DOHH2 (cell line): Measurements from ENCODE around the gene GMEB1.
A peak's percentile ranks its signal among the peaks of the same experiment; 100 is the strongest.

Experiments
- H3F3A ChIP-seq: fragments of 200-600 bp; sonication (generic), shearing (Covaris generic); 2 replicates; pipeline ENCODE4 v1.6.0; 2016; ENCODE audit warnings: antibody characterized with exemption, mild to moderate bottlenecking; ENCODE audit not compliant: control insufficient read depth, insufficient read depth
- H3K27ac ChIP-seq: fragments of 200-600 bp; sonication (generic); 2 replicates; pipeline ENCODE4 v1.5.1; 2014; ENCODE audit warnings: low read depth, mild to moderate bottlenecking, low read length, moderate library complexity
- H3K27me3 ChIP-seq: fragments of 200-600 bp; sonication (generic); 2 replicates; pipeline ENCODE4 v1.6.1; 2014; ENCODE audit warnings: mild to moderate bottlenecking, low read length, mixed read lengths; ENCODE audit not compliant: control insufficient read depth
- H3K36me3 ChIP-seq: fragments of 200-600 bp; sonication (generic); 2 replicates; pipeline ENCODE4 v1.6.1; 2014; ENCODE audit warnings: mild to moderate bottlenecking, low read length, moderate library complexity, mixed read lengths; ENCODE audit not compliant: control insufficient read depth
- H3K4me1 ChIP-seq: fragments of 200-600 bp; sonication (generic); 2 replicates; pipeline ENCODE4 v1.6.1; 2014; ENCODE audit warnings: mild to moderate bottlenecking, low read length, mixed read lengths; ENCODE audit not compliant: control insufficient read depth
- H3K4me2 ChIP-seq: fragments of 200-600 bp; sonication (generic); 2 replicates; pipeline ENCODE4 v1.6.0; 2014; ENCODE audit warnings: mild to moderate bottlenecking, low read length, moderate library complexity
- H3K4me3 ChIP-seq: fragments of 200-600 bp; sonication (generic); 2 replicates; pipeline ENCODE4 v1.5.1; 2014; ENCODE audit warnings: mild to moderate bottlenecking, low read length, mixed read lengths
- H3K79me2 ChIP-seq: fragments of 200-600 bp; sonication (generic); 2 replicates; pipeline ENCODE4 v1.6.1; 2014; ENCODE audit warnings: mild to moderate bottlenecking, low read length, mixed read lengths; ENCODE audit not compliant: control insufficient read depth
- H3K9me2 ChIP-seq: fragments of 200-600 bp; sonication (generic); replicated peaks from 2 replicates; pipeline ENCODE4 v1.6.1; 2014; ENCODE audit warnings: mild to moderate bottlenecking, low read length, mixed read lengths; ENCODE audit not compliant: control insufficient read depth
- H3K9me3 ChIP-seq: fragments of 200-600 bp; sonication (generic); 2 replicates; pipeline ENCODE4 v1.6.1; 2014; ENCODE audit warnings: antibody characterized with exemption, low read length, mixed read lengths; ENCODE audit not compliant: control insufficient read depth, insufficient read depth
- H4K20me1 ChIP-seq: fragments of 200-600 bp; sonication (generic); 2 replicates; pipeline ENCODE4 v1.6.0; 2014; ENCODE audit warnings: low read depth, mild to moderate bottlenecking, antibody characterized with exemption, low read length, moderate library complexity; ENCODE audit not compliant: control insufficient read depth, insufficient read depth
- EZH2phosphoT487 ChIP-seq: fragments of 200-600 bp; sonication (generic); IDR thresholded peaks from 2 replicates; pipeline ENCODE4 v1.6.1; 2017; ENCODE audit warnings: borderline replicate concordance, mild to moderate bottlenecking, antibody characterized with exemption, low read length, moderate library complexity, mixed read lengths
- TF ChIP-seq, protein P1 (sequence below): fragments of 200-600 bp; sonication (generic); IDR thresholded peaks from one replicate; pipeline ENCODE4 v1.5.1; 2014; ENCODE audit warnings: antibody characterized with exemption, mild to moderate bottlenecking, low read depth, low read length; ENCODE audit not compliant: poor library complexity, severe bottlenecking

GMEB1 gene

DNA sequence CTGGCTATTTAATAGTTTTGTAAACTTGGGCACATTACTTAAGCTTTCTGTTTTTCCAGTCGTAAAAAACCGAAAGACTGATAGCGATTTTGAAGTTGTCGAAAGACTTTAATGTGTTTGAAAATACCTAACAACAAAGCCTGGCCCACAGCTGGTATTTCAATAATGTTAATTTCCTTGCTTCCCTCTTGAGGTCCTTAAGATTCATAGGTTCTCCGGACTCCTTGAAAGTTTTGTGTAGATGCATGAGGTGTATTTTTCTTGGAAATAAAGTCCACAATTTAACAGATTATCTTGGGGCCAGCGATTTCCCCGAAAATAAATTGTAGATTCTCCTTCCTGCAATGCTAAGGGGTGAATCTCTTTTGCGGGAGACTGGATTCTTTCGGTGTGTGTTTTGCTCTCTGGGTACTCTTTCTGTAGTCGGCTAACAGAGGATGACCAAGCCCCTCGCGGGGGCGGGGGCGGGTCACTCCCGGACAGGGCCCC, 67.4 kb downstream of the GMEB1 start:
- H3K79me2 ChIP-seq: peaks cover 49% of the 10 kb centered on the region
- TF ChIP-seq, protein P1, sequence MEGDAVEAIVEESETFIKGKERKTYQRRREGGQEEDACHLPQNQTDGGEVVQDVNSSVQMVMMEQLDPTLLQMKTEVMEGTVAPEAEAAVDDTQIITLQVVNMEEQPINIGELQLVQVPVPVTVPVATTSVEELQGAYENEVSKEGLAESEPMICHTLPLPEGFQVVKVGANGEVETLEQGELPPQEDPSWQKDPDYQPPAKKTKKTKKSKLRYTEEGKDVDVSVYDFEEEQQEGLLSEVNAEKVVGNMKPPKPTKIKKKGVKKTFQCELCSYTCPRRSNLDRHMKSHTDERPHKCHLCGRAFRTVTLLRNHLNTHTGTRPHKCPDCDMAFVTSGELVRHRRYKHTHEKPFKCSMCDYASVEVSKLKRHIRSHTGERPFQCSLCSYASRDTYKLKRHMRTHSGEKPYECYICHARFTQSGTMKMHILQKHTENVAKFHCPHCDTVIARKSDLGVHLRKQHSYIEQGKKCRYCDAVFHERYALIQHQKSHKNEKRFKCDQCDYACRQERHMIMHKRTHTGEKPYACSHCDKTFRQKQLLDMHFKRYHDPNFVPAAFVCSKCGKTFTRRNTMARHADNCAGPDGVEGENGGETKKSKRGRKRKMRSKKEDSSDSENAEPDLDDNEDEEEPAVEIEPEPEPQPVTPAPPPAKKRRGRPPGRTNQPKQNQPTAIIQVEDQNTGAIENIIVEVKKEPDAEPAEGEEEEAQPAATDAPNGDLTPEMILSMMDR: no peak
- TF ChIP-seq EZH2phosphoT487: no peak
- peak overlapping the region; percentile 96 for H3K4me2 ChIP-seq
- H3K4me3 ChIP-seq: peak overlapping the region; percentile 87
- peaks cover 42% of the 10 kb centered on the region for H3K4me1 ChIP-seq
- H3K36me3 ChIP-seq: peaks cover 39% of the 10 kb centered on the region
- H3K9me3 ChIP-seq: no peaks in the 10 kb centered on the region
- H3K27me3 ChIP-seq: no peaks in the 10 kb centered on the region
- peaks cover 11% of the 10 kb centered on the region for H3F3A ChIP-seq
- no peaks in the 10 kb centered on the region for H3K9me2 ChIP-seq
- peak overlapping the region; percentile 65 for H3K27ac ChIP-seq
- peaks cover 21% of the 10 kb centered on the region for H4K20me1 ChIP-seq

DNA sequence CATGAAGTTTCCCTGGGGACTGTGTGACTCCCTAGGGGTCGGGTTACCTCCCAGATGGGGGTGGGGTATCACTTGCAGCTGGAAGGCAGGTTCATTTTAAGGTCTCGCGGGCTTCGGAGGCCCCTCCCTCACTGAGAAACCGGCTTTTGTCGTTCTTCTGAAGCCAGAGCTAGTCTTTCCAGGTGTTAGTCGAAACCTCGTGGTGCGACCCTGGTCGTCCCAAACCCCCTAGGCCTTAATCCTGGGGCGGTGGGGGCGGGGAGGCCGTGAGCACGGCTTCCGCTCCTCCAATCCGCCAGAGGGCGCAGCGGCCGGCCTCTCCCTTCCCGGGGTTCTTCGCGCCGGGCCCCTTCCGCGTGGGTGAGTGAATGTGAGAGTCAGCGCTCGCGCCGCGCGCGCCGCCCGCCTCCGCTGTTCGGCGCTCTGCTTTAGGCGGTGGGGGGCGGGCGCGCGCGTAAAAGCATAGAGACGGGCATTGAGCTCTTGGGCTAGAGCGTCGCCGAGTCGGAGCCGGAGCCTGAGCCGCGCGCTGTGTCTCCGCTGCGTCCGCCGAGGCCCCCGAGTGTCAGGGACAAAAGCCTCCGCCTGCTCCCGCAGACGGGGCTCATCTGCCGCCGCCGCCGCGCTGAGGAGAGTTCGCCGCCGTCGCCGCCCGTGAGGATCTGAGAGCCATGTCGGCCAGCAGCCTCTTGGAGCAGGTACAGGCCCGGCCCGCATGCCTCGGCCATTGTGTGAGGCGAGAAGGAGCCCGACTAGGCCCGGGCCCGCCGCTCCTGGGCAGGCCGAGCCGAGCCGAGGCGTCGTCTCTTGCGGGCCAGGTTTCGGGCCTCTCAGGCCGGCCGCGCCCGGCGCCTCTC, 68.1 kb downstream of the GMEB1 start, which contains the start of gene YTHDF2:
Gene YTHDF2 (plus strand): TSS at position 491 of the 857 bp plus-strand sequence. CDS start 181 bp downstream, at position 672.
- H3K79me2 ChIP-seq: peaks cover 56% of the 10 kb centered on the region
- peaks cover 46% of the 10 kb centered on the region for H3K36me3 ChIP-seq
- peak within 1 kb of the TSS; percentile 96 for H3K4me2 ChIP-seq
- H3K4me3 ChIP-seq: peak within 1 kb of the TSS; percentile 87
- TF ChIP-seq, protein P1: peak; percentile 92
- no peak for TF ChIP-seq EZH2phosphoT487
- no peaks in the 10 kb centered on the region for H3K27me3 ChIP-seq
- H4K20me1 ChIP-seq: peaks cover 25% of the 10 kb centered on the region
- H3F3A ChIP-seq: peaks cover 14% of the 10 kb centered on the region
- peak within 1 kb of the TSS; percentile 76 for H3K27ac ChIP-seq
- H3K4me1 ChIP-seq: peaks cover 47% of the 10 kb centered on the region
- no peaks in the 10 kb centered on the region for H3K9me2 ChIP-seq
- H3K9me3 ChIP-seq: no peaks in the 10 kb centered on the region

DNA sequence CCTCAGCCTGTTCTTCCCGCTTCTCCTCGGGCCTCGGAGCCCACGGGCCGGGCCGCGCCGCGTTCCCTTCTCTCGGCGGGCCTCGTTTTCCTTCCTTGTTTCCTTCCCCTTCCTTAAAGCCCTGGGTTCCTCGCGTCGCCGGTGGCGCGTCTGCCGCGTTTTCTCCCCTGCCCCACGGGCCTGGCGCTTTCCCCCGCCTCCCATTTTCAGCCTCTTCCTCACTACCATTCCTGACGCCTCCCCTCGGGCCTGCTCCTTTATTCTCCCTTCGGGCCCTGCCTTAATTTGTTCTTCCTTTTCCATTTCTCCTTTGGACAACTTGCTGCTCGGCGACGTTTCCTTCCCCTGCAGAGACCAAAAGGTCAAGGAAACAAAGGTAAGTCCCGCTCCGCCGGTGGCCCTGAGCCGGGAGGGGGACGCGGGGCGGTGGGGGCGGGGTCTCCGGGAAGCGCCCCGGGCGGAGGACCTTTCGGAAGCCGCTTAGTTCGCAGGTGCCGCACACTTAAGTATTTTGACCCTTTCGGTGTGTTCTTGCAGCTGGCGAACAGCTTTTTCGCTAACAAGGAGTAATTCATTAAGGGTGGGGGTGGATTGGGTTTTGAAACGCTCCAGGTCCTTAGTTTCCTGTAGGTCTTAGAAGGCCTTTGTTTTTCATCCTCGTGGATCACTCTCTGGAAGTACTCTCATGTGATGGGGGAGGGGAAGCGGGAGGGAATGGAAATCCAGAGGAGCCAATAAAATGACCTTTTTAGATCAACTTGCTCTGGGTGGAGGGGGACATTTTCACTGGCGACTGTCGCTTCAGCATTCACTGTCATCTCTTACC, 68.9 kb downstream of the GMEB1 start:
- peaks cover 65% of the 10 kb centered on the region for H3K79me2 ChIP-seq
- H3K27ac ChIP-seq: peak overlapping the region; percentile 76
- TF ChIP-seq, protein P1: no peak
- TF ChIP-seq EZH2phosphoT487: no peak
- H3K4me1 ChIP-seq: peaks cover 56% of the 10 kb centered on the region
- peak overlapping the region; percentile 87 for H3K4me3 ChIP-seq
- peaks cover 30% of the 10 kb centered on the region for H4K20me1 ChIP-seq
- no peaks in the 10 kb centered on the region for H3K9me3 ChIP-seq
- H3K36me3 ChIP-seq: peaks cover 55% of the 10 kb centered on the region
- no peaks in the 10 kb centered on the region for H3K27me3 ChIP-seq
- H3K9me2 ChIP-seq: no peaks in the 10 kb centered on the region
- peak overlapping the region; percentile 68 for H3K4me2 ChIP-seq
- H3F3A ChIP-seq: peaks cover 14% of the 10 kb centered on the region
